Hair follicular keratinocyte (primary cell): ENCODE results near the gene PSMB4. TPM values are rescaled to one million over a fixed set of nuclear protein-coding genes. Genes with fewer than 3 reads are reported as not detected.

Source experiments
- total RNA-seq: library from RNA; depleted of rRNA; stranded (reverse); fragments of >200 nt; gene quantifications from 2 replicates; pipeline ENCODE4 v1.2.3, GENCODE V29; 2015

PSMB4 gene
- 272 and 354 TPM in 2 replicates for total RNA-seq

GRCh38 chr1:151399324-151400171, at the start of gene PSMB4:
PSMB4 (plus strand) TSS chr1:151399573; CDS start chr1:151399588, 15 bp downstream.

GRCh38 chr1:151372058-151372934, 27.1 kb upstream of the PSMB4 start, which contains the start of gene SELENBP1:
SELENBP1 (minus strand) TSS chr1:151372705; CDS start chr1:151372641, 64 bp downstream.

Other genes with a start within 250 kb of the PSMB4 start
- not detected in 2 replicates for gene TNFAIP8L2, start 242.9 kb upstream of the PSMB4 start, total RNA-seq
- 6.0 and 6.5 TPM in 2 replicates for gene LYSMD1, start 233.7 kb upstream of the PSMB4 start, total RNA-seq
- 23.0 and 39.4 TPM in 2 replicates for gene SCNM1, start 233.4 kb upstream of the PSMB4 start, total RNA-seq
- 1.2 TPM in 1 of 2 replicates, not detected in the other for gene TMOD4, start 223.6 kb upstream of the PSMB4 start, total RNA-seq
- gene VPS72, start 209.4 kb upstream of the PSMB4 start, total RNA-seq: 43.2 and 55.1 TPM in 2 replicates
- gene PIP5K1A, start 201.0 kb upstream of the PSMB4 start, total RNA-seq: 40.2 and 48.3 TPM in 2 replicates
- 121 and 161 TPM in 2 replicates for gene PSMD4, start 144.8 kb upstream of the PSMB4 start, total RNA-seq
- 13.3 and 14.2 TPM in 2 replicates for gene ZNF687, start 117.3 kb upstream of the PSMB4 start, total RNA-seq
- 44.8 and 47.2 TPM in 2 replicates for gene PI4KB, start 72.2 kb upstream of the PSMB4 start, total RNA-seq
- 31.9 and 35.1 TPM in 2 replicates for gene RFX5, start 52.3 kb upstream of the PSMB4 start, total RNA-seq
- 1.6 and 2.2 TPM in 2 replicates for gene SELENBP1, start 26.9 kb upstream of the PSMB4 start, total RNA-seq
- gene POGZ, start 59.9 kb downstream of the PSMB4 start, total RNA-seq: 8.0 and 11.5 TPM in 2 replicates
- gene CGN, start 111.8 kb downstream of the PSMB4 start, total RNA-seq: 0.16 and 0.19 TPM in 2 replicates
- gene TUFT1, start 140.7 kb downstream of the PSMB4 start, total RNA-seq: 16.4 and 16.6 TPM in 2 replicates
- gene SNX27, start 212.5 kb downstream of the PSMB4 start, total RNA-seq: 9.6 and 12.1 TPM in 2 replicates